Hematopoietic multipotent progenitor cell treated with erythropoietin and hydrocortisone succinate and interleukin-3 and kit ligand, for 8 days (in vitro differentiated cells): ENCODE results near the gene AJUBA.
"Not testable (repeated sequence)": the region's sequence is repeated elsewhere in the genome, so short reads cannot be mapped to it uniquely, and the experiment has no call there.

Source experiments
- DNase-seq: peaks from one replicate; pipeline ENCODE4 v3.0.0-alpha.2; 2015

AJUBA gene

GRCh38 chr14:22978981-22979671 is 3.2 kb downstream of the AJUBA start:
- DNase-seq = no peak

- no peak for DNase-seq
These were observed 3.9 kb downstream of the AJUBA start for GRCh38 chr14:22978487-22978837.

GRCh38 chr14:22977684-22978486 is 4.5 kb downstream of the AJUBA start:
- no peak for DNase-seq

- no peak for DNase-seq
These were observed 5.0 kb downstream of the AJUBA start for GRCh38 chr14:22977434-22977683.

- no peak for DNase-seq
These were observed 5.5 kb downstream of the AJUBA start for GRCh38 chr14:22976620-22977433.

- DNase-seq = no peak
These were observed 7.6 kb downstream of the AJUBA start for GRCh38 chr14:22974530-22975313.

- DNase-seq = peak; percentile 62
These were observed 8.9 kb downstream of the AJUBA start for GRCh38 chr14:22973217-22974032.

GRCh38 chr14:22972313-22972930 is 9.9 kb downstream of the AJUBA start:
- DNase-seq = no peak

GRCh38 chr14:22971152-22971551 is 11.2 kb downstream of the AJUBA start:
- no peak for DNase-seq

- no peak for DNase-seq
These were observed 15.5 kb downstream of the AJUBA start for GRCh38 chr14:22966783-22967269.

GRCh38 chr14:22965916-22966782 is 16.2 kb downstream of the AJUBA start:
- DNase-seq = not testable (repeated sequence)

- DNase-seq = no peak
These were observed 20.2 kb downstream of the AJUBA start for GRCh38 chr14:22962061-22962676.

GRCh38 chr14:22955702-22956569 is 26.4 kb downstream of the AJUBA start:
- peak; percentile 82 for DNase-seq

GRCh38 chr14:22952418-22952817 is 29.9 kb downstream of the AJUBA start:
- no peak for DNase-seq

- not testable (repeated sequence) for DNase-seq
These were observed 30.6 kb downstream of the AJUBA start for GRCh38 chr14:22951795-22952194.

- DNase-seq = no peak
These were observed 36.7 kb downstream of the AJUBA start for GRCh38 chr14:22945642-22946041.

GRCh38 chr14:22939684-22940083 is 42.7 kb downstream of the AJUBA start:
- DNase-seq = no peak

GRCh38 chr14:22935156-22935555 is 47.2 kb downstream of the AJUBA start:
- no peak for DNase-seq

- no peak for DNase-seq
These were observed 50.2 kb downstream of the AJUBA start for GRCh38 chr14:22932146-22932545.
